Measurements from ENCODE around the gene PANK4. TPM values are rescaled to one million over a fixed set of nuclear protein-coding genes. Genes with fewer than 3 reads are reported as not detected.

The PANK4 gene
- total RNA-seq, 1 experiment from 2014 or later: 37.8 TPM

DNA sequence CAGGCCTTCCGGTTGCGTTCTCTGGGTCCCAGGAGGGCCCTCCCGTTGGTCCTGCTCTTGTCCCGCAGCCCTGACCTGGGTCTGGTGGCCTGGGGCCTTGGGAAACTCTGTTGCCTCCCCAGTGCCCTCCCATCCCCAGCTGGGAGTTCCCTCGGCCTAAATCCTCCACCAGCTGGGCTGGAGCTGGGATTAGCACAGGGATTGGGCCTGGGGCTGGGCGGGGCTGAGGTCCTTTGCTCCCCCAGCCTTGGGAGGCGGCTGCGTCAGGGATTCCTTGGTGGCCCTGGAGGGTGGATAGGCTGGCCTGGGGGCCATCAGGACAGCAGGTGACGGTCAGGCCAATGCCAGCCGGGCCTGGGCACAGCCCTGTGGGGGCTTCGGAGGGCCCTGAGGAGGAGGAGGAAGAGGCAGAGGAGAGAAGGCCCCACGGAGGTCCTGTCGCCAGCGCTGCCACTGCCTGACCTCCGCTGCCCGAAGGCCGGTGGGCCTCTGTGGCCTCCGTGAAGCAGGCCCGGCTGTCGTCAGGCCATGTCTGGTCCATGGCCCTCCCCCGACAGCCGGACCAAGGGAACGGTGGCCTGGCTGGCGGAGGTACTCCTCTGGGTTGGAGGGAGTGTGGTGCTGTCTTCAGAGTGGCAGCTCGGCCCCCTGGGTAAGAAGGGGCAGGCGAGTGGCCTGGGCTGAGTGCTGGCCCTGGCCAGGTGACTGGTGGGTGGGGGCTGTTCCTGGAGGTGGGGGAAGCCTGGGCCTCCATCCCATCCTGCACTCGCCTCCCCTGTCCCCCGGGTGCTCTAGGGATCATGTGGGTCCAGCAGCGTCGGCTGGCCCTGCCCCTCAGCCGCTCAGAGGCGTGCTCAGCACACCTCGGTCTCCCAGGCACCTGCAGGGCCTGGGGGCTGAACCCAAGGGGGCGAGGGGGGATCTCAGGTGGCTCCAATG lies 50.1 kb downstream of the PANK4 start, which contains the start of gene PLCH2:
PLCH2 (plus strand) TSS at position 229 of the 939 bp plus-strand sequence; CDS start at position 529, 300 bp downstream.
- DNase-seq (ENCODE audit: low spot score): no peak

DNA sequence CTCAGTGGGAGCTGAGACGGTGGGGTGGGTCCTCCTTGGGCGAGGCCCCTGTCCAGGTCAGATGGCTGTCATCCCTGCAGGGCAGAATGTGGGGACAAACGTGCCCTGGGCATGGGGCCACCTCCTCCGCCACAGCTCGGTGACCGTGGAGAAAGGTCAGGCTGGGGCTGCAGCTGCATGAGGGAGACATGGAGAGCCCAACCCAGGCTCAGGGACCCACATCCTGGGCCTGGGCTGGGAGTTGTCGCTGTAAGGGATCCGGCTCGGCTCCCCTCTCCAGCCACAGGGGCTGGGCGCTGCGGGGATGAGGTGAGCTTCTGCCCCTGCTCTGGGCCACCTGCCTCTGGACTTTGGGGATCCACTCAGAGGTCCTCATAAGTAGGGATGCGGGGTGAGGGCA lies 50.8 kb downstream of the PANK4 start:
- no peak for DNase-seq (ENCODE audit: low spot score)

DNA sequence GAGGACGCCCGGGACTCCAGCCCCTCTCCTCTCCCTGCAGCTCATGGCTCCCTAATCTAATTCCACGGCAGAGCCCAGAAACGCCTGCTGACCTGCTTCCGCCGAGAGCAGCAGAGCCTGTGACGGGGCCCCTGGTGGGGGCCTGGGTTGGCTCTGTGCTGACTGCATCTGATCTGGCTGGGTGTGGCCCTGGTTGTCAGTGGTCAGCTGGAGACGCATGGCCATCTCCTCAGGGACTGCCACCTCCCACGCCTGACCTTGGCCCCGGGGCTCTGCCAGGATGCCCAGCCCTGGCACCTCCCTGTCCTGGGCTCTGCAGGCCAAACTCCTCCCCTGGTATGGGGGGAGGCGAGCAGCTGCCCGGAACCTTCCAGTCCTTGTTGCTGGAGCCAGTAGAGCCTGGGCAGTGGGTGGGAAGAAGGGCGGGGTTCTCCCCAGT lies 51.4 kb downstream of the PANK4 start:
- DNase-seq (ENCODE audit: low spot score): no peak

DNA sequence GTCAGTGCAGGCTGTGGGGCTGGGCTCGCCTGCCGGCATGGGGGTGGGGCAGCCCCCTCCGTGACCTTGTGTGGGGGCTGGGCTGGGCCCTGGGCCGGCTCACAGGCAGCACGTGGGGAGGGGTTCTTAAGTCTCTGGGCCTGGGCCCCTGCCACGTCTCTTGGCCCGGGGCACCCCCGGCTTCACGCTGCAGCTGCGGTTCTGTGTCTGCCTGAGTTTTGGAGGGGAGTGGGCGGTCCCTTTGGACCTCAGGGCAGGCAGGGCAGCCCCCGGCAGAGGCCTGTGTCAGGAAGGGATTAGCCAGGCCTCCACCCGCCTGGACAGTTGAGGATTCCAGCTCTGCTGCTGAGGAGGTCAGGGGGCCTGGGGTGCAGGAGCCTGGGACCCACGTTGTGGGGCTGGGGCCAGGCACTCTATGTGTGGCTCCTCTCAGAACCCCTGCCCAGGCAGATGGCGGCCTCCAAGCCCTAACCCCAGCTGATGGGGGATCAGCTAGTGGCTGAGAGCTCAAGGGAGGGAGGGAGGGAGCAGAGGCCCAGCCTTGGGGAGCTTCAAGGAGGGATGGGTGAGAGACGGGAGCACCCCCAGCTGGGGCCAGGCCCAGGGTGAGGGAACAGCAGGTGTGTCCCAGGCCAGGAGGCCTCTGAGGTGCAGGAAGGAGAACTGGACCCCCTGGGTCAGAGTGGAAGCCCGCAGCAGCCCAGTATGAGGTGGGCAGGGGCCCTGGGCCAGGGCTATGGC lies 52.1 kb downstream of the PANK4 start:
- no peak for DNase-seq (ENCODE audit: low spot score)

DNA sequence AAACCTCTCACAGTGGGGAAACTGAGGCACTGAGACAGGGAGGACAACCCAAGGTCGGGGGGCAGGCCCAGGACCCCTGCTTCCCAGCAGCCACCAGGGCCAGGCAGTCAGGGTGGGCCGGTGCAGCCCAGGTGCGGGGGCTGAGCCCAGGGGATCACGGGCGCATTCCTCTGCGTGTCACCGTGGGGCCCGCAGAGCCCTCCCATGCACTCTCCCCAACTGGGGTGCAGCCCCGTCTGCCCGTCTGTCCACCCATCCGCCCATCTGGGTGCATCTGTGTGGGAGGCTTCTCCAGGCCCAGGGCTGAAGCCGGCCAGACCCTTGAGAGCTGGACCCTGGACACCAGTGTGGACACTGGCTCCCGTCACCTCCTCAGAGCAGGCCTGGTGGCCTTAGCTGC lies 53.2 kb downstream of the PANK4 start:
- DNase-seq (ENCODE audit: low spot score): no peak

DNA sequence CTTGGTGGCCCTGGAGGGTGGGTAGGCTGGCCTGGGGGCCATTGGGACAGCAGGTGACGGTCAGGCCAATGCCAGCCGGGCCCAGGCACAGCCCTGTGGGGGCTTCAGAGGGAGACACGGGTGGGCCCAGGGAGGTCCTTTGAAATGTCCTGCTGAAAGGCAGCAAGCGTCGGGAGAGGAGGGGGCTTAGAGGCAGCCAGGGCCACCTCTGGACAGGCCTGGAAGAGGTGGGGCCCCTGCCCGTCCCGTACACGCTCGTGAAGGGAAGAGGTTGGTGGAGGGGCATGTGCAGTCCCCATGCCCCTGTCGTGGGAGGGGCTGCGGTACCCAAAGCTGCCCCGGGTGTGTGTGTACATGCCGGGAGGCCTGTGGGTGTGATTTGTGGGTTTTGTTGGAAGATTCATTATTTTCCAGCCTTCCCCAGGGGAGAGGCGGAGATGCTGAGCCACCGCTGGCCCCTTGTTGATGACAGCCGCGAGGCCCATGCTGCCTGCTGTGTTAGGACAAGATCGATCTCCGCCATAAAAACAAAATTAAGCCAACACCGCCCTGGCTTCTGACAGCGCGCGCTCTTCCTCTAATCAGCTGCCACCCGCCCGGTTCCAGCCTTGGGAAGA lies 53.7 kb downstream of the PANK4 start:
- DNase-seq (ENCODE audit: low spot score): no peak

DNA sequence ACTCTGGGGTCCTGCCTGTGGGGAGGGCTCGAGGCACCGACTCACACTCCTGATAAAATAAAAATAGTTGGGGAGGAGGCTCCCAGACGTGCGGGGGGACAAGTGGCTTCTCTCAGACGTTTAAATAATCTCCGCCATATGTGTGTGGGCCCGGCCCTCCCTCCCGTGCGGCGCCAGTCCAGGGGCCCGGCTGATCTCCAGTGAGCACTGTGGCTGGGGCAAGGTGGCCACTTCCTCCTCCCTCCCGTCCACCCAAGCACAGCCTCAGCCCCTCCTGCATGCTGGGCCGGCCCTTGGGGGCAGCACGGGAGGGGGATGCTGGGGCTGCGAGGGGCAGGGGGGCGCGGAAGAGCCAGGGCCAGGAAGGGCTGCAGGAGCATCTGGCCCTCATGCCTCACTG lies 54.3 kb downstream of the PANK4 start:
- DNase-seq (ENCODE audit: low spot score): no peak

DNA sequence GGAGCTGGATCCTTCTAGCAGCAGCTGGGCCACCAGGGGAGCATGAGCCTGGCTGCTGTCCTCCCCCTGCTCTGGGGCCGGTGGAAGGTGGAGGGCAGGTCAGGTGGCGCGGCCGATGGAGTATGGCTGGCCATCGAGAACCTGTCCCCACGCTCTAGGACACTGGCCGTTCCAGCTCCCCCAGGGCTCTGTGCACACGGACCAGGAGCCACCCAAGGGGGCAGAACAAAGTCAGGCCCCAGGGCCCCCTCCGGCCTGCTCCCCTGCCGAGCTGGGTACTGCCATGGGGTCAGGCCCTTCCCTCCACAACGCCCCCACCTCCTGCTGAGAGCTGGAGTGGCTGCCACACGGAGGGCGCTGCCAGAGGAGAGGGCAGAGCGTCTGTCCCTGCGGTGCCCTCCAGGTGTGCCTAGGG lies 54.8 kb downstream of the PANK4 start:
- no peak for DNase-seq (ENCODE audit: low spot score)

DNA sequence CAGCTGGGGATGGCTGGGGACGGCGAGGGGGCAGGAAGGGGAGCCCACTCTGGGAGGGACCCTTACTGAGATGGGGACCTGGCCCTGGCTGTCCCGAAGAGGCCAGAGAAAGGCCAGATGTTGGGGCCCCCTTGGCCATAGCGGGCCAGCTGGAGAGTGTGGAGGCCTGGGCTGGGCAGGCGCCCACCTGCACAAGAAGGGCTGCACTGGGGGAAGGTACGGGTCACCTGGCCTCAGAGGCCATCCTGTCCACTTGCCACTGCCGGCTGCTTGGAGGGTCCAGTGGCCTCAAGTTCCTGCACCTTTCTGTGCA lies 55.3 kb downstream of the PANK4 start:
- no peak for DNase-seq (ENCODE audit: low spot score)

DNA sequence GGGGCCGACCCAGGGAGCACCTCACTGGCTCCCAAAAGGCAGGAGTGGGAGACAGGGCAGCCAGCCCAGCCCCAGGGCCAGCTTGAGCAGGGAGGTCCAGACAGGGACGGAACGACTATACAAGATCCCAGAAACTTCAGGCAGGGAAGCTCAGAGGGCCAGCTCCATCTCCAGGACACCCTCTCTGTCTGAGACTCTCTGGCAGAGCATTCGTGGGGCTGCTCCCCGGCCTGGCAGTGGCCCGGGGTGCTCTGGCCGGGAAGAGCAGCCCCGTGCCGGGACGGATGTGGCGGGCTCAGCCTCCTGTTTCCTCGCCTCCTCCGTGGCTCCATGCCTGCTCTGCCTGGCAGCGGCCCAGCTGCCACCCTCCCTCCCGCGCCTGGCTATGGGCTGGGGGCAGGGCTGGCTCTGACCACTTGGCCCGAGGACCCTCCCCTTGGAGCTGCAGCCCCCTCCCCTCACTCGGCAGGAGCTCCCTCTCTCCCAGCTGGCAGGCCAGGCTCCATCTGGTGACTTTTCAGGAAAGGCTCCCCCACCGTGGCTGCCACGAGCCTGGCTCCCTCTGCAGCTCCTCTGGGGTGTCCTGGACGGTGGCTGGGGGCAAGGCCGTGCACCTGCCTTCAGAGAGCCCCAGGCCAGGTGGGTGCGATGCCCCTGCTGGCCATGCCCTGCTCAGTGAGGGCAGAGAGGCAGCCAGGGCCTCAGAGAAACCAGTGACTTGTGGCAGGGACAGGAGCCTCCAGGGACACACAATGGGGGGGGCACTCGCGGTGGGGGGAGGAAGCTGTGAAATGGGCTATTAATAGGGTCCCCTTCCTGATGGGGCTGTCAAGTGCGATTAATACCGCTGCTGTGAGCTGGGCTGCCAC lies 55.9 kb downstream of the PANK4 start:
- no peak for DNase-seq (ENCODE audit: low spot score)

DNA sequence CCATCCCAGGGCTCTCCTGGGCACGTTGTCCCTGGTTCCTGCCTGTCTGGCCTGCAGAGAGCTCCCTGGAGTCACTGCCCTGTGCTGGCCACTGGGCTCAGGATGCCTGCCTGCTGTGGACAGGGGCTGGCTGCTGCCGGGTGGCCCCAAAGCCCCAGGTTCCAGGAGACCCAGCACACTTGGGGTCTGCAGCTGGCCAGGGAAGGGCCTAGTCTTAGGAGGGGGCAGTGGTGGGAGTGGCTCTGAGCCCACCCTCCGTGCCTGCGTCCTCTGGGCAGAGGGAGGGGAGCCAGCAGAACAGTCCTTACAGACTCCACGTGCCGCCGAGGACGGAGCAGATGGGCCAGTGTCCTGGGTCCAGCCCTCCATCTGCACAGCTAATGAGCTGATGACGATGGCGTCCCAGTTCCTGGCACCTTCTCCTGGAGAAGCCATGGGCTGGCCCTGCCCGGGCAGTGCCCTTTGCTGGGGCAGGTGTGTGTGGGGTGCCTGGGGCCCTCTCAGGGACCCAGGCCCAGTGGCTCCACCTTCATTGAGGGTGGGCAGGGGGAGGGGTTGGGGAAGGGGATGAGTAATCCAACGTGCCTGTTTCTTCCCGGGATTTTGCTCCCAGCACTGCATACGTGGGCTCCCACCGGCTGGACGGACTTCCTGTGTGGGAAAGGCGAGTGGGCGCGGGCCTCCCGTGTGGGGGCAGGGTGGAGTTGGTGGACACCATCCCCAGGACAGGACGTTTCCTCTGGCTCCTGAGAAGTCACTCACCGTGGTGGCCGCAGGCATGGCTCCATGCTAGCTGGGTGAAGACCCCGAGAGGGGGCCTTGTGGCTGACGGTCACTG lies 57.1 kb downstream of the PANK4 start:
- no peak for DNase-seq (ENCODE audit: low spot score)

DNA sequence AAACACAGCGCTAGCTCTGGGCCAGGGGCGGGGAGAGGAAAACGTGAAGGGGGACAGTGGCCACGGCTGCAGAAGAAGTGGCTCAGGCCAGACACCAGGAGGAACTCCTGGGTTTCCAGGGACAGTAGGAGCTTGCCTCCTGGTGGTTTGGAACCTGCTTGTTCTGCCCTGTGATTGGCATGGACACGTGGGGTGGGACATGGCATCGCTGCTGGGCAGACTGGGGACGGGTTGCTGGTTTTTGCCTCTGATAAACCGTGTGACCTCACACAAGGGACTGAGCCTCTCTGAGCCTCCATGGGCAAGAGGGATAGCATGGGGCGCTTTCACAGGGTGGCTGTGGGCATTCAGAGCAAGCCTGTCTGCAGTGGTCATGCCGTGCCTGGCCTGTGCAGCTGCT lies 57.9 kb downstream of the PANK4 start:
- no peak for DNase-seq (ENCODE audit: low spot score)

DNA sequence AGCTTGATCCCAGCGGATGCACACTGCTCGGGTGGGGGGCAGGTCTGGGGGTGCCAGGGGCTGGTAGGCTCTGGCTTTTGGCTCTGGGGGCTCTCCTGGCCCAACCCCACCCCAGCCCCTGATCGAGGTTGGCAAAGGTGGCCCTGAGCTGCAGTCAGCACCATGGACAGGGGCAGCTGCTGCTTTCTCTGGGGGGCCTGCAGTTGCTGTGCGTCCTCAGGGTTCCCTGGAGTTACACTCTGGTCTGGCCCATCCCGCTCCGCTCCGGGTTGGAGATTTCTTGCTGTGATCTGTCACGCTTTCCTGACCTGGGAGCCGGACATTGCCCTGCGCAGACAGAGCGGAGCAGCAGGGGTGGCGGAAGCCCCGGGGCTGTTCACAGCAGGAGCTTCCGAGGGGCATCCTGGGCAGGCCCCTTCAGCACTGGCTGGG lies 58.3 kb downstream of the PANK4 start:
- no peak for DNase-seq (ENCODE audit: low spot score)

DNA sequence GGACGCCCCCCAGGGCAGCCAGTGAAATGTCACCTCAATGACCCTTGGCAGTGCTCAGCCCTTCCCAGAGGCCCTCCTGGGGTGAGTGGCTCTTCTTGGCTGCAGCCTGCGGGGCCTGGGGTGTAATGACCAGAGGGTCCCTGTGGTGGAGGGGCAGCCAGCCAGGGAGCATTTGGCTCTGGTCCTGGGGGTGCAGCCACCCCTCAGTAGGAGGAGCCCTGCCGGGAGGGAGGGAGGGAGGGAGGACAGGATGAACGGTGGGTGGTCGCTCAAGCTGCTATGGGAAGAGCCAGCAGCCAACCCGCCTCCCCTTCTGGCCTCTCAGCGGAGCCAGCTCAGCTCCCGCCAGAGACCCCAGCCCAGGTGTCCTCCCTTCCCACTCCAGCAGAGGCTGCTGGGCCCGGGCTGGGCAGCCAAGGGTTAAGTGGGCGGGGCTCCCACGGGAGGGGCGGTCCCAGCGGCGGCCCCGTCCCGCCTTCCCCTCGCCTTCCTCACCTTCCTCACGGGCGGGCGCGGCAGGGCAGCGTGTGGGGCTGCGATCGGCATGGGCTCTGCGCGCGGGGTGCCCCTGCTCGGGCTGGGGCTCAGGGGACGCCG lies 59.3 kb downstream of the PANK4 start:
- DNase-seq (ENCODE audit: low spot score): no peak

DNA sequence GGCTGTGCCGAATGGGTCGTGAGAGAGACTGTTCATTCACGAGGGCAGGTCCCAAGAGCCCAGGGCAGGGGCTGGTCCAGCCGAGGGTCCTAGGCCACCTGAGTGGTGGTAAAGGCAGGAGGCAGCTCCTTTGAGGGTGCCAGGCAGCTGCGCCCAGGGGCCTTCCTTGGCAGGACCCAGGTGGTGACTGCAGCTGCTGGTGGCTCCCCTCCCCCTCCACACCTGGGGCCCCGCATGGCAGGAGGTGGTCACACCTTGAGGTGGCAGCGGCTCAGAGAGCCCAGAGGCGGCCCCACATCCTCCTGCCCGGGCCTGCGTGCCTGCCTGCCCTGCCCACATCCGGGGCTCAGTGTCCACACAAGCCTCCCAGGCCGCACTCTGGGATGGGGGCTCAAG lies 60.1 kb downstream of the PANK4 start:
- DNase-seq (ENCODE audit: low spot score): no peak

DNA sequence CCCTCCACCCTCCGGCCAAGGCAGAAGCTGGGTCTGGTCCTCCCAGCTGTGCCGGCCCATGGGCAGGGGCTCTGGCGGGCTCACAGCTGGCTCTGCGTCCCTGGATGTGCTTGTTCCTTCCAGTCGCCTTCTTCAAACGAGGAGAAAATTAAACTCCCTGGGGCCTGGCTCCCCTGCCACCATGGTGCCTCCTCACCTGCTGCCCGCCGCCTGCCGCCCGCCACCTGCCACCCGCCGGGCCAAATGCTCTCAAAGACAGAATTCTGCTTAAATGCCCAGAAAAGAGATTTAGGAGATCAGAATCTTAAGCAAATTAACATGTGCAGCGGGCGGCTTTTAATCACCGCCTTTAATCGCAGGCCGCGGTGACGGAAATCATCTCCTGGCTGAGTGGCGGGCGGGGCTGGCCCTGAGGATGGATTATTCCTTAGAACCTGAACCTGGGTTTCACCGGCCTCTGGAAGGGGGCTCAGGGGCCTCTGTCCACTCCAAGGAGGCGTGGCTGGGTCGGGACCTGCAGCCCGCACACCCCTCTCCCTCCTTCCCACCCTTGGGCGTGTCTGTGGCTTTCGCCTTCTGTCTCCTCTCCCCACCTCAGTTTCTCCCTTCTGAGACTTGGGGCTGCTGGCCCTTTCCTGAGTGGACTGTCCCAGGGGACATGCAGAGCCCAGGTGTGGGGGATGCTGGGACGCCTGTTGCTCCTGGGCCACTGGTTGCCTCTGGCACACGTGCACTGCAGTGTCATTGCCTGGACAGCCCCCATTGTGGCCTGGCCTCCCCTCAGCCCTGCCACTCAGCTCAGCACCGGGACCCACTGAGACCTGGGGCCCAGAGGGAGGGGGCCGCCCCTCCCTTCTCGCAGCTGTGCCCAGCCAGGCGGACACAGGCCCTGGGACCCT lies 60.8 kb downstream of the PANK4 start:
- no peak for DNase-seq (ENCODE audit: low spot score)

DNA sequence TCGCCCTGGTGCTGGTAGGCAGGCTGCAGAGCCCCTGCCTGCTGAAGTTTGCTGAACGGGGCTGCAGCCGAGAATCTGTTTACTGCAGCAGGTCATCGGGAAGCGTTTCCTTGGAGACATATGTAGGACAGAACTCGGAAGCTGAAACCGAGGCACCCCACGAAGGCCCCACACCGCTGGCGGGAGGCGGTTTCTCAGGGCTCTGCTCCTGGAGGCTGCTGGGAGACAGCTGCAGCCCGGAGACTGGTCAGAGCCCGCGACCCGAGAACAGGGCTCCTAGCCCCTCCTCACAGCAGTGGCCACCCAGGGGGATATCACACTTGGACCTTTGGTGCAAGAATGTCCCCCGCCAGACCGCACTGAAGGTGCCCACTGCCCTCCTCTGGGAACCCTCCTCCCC lies 63.0 kb downstream of the PANK4 start:
- DNase-seq (ENCODE audit: low spot score): no peak

DNA sequence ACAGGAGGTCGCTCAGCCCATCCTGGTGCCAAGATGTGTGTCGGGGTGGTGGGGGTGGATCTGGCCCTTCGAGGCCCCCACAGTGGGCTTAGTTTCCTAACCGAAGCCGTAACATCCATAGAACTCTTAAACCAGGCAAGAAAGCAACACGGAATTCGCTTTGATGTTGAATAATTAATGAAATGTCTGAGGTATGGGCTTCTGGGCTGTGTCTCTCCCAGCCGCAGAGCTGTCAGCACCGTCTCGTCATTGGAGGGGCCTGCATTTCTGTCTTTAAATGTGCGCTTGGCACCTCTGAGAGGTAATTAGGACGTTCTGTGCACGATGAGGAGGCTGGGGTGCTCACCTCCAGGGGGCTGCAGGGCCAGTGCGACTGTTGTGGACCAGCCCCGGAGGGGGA lies 63.6 kb downstream of the PANK4 start:
- no peak for DNase-seq (ENCODE audit: low spot score)

All from HT-29 (cell line).